SH-SY5Y (cell line): Measurements from ENCODE around the gene MS4A7.

Source experiments
- GATA2 ChIP-seq: IDR thresholded peaks from 2 replicates; pipeline ENCODE4 v1.6.1; 2011; ENCODE audit warnings: mild to moderate bottlenecking, low read depth, low read length
- GATA3 ChIP-seq: IDR thresholded peaks from 2 replicates; pipeline ENCODE4 v1.6.1; 2011; ENCODE audit warnings: low read depth, mild to moderate bottlenecking, low read length, moderate library complexity

The MS4A7 gene

DNA sequence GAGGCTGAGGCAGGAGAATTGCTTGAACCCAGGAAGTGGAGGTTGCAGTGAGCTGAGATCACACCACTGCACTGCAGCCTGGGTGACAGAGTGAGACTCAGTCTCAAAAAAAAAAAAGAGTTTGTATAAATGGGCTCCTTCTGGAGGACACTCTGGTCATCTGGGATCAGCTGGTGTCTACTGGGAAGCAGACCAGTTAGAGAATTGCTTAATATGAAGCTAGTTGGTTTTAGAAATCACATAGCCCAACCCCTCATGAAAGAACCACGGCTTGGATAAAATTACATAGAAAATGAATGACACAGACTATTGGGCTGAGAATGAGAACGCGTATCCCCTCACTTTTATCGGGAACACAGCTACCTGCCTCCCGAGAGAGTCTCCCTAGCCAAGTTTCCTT, 14.7 kb downstream of the MS4A7 start:
- TF ChIP-seq GATA3 (no peak), GATA2 (no peak)

DNA sequence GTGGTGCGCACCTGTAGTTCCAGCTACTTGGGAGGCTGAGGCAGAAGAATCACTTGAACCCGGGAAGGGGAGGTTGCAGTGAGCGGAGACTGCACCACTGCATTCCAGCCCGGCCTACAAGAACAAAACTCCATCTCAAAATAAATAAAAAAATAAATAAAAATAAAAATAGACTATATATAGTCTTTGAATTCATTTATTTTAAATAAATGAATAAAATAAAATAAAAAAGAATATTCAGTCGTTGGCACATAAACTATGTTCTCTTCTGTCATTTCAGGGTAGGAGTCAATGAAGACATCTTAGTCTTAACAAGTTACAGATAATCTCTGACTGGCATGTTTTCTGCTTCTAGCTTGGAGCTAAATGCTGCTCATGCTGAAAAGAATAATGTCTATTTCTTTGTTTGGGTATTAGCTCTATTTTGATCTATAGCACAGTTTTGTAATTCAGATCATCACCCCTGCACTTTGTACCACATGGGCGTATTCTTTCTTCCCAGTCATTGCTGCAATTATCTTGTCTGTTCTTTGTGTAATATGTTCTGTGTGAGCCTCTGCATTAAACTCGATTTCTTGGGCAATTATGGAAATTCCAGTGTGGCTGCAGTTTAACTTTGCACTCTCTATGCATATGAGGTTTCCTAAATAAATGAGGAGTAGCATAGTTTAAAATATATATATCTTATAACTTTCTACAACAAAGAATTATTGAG, 16.5 kb downstream of the MS4A7 start:
- TF ChIP-seq GATA2 (no peak), GATA3 (no peak)

DNA sequence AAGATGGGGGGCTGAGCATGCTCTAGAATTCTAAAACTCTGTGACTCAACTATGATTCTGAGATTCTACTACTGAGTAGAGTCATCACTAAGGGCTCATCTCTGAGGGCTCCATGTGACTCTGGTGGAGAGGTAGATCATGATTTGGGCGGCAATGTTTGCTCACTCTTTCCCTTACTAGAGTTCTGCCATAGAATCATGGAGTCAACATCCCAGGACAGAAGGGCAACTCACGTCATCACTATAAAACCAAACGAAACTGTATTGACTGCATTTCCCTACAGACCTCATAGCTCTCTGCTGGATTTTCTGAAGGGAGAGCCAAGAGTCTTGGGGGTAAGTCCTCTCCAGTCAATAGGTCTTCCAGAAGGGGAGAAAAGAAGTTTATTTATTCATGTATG, 18.1 kb downstream of the MS4A7 start, which contains the start of gene MS4A14:
TSS of gene MS4A14 (plus strand) at position 78 of the 400 bp plus-strand sequence. CDS start at position 198, 120 bp downstream.
- TF ChIP-seq GATA3 (no peak), GATA2 (no peak)

DNA sequence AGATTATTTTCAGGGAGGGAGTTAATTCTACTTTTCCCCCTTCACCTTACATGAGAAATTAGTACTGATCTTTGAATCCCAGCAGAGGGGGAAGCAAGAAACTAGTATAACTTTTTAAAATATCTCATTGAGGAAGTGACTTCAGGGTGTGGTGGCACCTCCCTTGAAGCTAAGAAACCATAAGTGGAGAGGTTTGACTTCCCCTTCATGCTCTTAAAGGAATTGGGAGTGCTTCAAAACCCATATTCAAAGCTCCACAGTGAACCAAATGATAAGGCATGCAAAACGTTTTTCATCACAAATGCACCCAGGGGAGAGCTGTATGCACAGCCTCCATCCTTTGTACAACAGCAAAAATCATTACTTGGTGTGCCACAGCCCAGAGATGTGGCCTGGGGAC, 18.5 kb downstream of the MS4A7 start:
- TF ChIP-seq GATA3 = no peak
- TF ChIP-seq GATA2 = no peak

DNA sequence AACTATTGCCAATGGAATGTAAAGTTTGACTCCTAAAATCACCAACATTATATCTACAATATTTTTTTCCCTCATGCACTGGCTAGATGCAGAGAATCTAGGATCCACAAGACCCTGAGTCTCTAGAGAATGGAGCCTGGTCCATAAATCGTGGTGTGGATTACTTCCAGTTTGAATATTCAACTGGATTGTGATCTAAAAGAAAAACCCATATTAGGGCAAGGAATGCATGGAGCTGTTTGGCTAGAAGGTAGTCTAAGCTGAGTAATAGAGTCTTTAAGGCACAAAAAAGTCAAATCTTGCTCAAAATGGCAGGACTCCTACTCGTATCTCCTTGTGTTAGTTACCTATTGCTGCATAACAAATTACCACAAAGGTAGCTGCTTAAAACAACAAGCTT, 41.7 kb downstream of the MS4A7 start:
- TF ChIP-seq GATA3 (no peak), GATA2 (no peak)

DNA sequence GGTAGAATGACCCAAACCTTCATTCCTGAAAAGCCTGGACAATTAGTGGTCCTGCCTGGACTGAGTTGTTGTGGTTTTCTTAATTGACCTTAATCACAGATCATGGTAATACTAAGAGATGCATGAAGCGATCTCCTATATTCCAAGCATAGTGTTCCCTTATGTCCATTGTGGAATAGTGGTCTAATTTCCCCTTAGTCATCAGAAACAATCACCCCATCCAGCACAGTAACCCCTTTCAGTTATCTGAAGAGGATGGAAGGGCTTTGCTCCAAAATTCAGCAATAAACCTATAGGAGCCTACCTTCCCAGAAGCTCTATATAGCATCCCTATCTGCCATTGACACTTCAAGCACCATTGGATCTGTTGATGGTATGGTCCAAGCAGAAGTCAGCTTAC, 44.3 kb downstream of the MS4A7 start:
- TF ChIP-seq GATA3 = no peak
- TF ChIP-seq GATA2 = no peak

DNA sequence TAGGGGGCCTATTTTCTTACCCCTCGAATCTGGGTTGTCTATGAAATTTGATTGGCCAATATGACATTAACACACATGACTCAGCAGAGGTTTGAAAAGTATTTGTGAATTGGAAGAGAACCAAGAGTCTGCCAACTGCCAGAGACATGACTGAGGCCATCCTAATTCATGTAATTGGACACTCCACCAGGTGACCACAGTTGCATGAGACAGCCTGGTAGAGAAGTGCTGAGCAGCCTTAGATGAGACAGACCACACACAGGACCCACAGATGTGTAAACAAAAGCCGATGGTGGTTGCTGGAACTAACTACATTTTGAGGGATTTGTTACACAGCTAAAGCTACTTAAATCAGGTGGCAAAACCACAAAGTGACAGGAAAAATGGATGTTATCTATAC, 50.2 kb downstream of the MS4A7 start:
- TF ChIP-seq GATA2 = no peak

DNA sequence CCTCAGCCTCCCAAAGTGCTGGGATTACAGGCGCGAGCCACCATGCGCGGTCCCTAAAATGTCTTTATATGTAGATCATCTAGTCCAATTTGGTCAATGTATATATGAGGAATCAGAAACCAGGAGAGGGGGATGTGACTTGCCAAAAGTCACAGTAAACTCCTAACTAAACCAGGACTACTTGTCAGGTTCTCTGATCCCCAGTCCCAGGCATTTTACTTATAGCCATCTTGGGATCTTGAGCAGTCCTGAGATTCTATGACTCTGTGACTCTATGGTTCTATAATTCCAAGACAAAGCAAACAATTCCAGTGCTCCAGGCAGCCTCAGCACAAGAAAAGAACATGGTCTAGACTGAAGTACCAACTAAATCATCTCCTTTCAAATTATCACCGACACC, 50.9 kb downstream of the MS4A7 start, which contains the start of gene MS4A5:
TSS of gene MS4A5 (plus strand) at position 301 of the 400 bp plus-strand sequence. CDS start 103 bp downstream, outside the sequence.
- TF ChIP-seq GATA3 = no peak
- no peak for TF ChIP-seq GATA2

DNA sequence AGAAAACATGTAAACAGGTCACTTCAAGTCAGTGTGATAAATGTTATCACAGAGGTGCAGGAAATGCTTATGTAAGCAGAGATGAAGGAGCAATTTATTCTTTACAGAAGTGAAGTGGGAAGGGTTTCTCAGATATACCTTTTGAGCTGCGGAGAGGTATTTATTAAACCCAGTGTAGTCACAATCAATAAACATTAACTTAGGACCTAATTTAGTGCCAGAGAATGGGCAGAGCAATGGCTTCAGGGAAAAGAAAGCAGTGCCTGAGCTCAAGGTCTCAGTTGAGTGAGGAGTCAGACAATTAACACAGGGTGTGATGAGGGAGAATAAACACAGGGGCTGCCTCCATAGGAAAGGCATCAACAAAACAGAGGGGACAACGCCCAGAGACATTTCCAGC, 52.9 kb downstream of the MS4A7 start:
- TF ChIP-seq GATA2 = no peak
- no peak for TF ChIP-seq GATA3

DNA sequence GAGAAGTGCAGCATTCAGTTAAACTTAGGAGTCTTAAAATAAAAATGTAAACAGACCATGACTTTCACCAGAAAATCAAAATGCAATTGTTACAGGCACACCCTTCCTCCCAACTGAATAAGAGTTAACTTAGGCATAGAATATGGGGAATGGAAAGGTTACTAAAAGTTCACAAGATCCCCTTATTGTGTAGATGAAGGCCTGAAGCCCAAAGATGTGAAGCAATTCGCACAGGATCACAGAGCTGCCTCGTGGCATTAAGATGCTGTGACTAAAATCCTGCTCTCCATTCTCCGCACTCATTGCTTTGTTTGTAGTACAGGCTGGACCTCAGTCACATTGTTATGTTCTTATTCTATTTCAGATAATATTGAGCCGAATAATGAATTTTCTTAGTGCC, 55.1 kb downstream of the MS4A7 start:
- TF ChIP-seq GATA3 = no peak
- TF ChIP-seq GATA2 = no peak
